Right cardiac atrium (tissue), 5 donors: ENCODE data around the gene LONP1. TPM values are rescaled to one million over a fixed set of nuclear protein-coding genes. Genes with fewer than 3 reads are reported as not detected.

Experiments
- ATAC-seq, 2 donors: fragments of 200-7000 bp; cut with Tn5 transposase; one replicate each; pipeline versions ENCODE4 v1.8.0 to v1.9.1; 2020; ENCODE audit warnings: moderate library complexity in 2 of 2, mild to moderate bottlenecking in 1 of 2
- DNase-seq, 3 donors: peaks; one replicate each; pipeline ENCODE4 v3.0.0-alpha.2; 2020
- H3K27ac ChIP-seq: one replicate; pipeline ENCODE4 v1.5.1; 2013; ENCODE audit warnings: mild to moderate bottlenecking, low read length, control low read depth, moderate library complexity
- H3K27me3 ChIP-seq: one replicate; pipeline ENCODE4 v1.6.1; 2013; ENCODE audit not compliant: control insufficient read depth, insufficient read depth
- H3K4me1 ChIP-seq: one replicate; pipeline ENCODE4 v1.6.1; 2013; ENCODE audit warnings: low read length; ENCODE audit not compliant: control insufficient read depth, insufficient read depth
- H3K4me3 ChIP-seq: one replicate; pipeline ENCODE4 v1.5.1; 2013; ENCODE audit warnings: low read length, control low read depth
- H3K9me3 ChIP-seq: one replicate; pipeline ENCODE4 v1.6.1; 2013; ENCODE audit warnings: low read length; ENCODE audit not compliant: control insufficient read depth
- WGBS: extraction: QIAGEN DNeasy Blood & Tissue Kit; methylation state at CpG from one replicate; pipeline ENCODE4 v1.1.7; 2013; 5-methylcytosine and 5-hydroxymethylcytosine counted together
- intact Hi-C, 4 donors: fragments of 100-400 bp; cut with DNase I; formaldehyde crosslinking; loops; one replicate each; pipeline versions ENCODE4 v1.11.0 to v1.14.0; 2022 to 2023
- polyA plus RNA-seq: library from polyadenylated mRNA; stranded (reverse); fragments of 200-250 nt; gene quantifications from one replicate; pipeline ENCODE4 v1.2.3, GENCODE V29; 2013
- total RNA-seq, 4 donors: library from RNA; stranded (reverse); fragmentation: NEBNext Ultra II Directional; extraction: Animal tissue kit (Norgen Biotek cat#: 25700); gene quantifications; one replicate each; pipeline ENCODE4 v1.2.1, GENCODE V29; 2021
- donor health status: healthy with polysubstance abuse.
- donor health status: DM: no; HTN: yes; CAD: no.
- donor health status: DM: no; HTN: no; CAD: no.
- donor health status: DM: no; HTN: yes; CAD: no; lungs with severe emphysema.
- donor health status: DM: yes; HTN: yes; CAD: no.

Gene LONP1
- total and polyA plus RNA-seq, 5 donors, result 55.4 to 66.2 (median 60.3) TPM

DNA sequence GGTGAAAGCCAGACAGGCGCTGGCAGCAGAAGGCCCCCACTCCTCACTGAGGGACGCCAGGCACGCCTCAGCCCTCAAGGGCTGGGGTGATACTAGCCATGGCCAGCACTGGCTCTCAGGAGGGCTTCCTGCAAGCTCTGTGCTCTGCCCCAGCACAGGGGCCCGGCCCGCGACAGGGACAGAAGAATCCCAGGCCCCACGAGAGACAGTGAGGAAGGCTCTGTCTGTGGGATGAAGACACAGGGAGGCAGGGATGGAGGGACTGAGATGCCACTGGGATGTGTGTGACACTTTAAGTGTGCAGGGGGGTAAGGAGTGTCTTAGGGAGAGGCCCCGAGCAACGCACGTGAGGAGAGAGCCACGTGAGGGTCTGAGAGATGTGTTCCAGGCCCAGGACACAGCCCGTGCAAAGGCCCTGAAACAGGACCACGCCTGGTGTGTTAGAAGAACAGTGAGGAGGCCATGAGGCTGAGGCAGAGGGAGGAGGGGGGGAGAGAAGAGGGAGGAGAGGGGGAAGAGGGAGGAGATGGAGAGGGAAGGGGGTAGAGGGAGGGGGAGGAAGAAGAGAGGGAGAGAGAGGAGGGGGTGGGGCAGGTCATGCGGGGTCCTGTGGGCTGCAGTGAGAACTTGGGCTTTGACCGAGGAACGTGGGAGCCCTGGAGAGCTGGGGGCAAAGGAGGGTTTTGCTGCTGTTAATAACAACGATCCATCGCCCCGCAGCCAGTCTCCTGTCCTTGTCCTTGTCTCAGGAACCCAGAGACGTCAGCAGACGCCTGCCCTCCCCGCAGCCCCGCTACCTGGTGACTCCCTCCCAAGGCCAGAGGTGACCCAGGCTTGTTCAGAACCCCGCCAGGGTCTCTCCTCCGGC, 22.7 kb downstream of the LONP1 start:
- Histone ChIP-seq H3K27me3 (no peaks in the 10 kb centered on the region), H3K27ac (no peak overlapping the region), H3K4me1 (peaks cover 2% of the 10 kb centered on the region), H3K9me3 (no peaks in the 10 kb centered on the region), H3K4me3 (no peak overlapping the region)
- DNase-seq (no peak), ATAC-seq (no peak)
- 75% methylated on average over 25 of the region's 25 CpGs for WGBS
- intact Hi-C loops, result no loop called here

DNA sequence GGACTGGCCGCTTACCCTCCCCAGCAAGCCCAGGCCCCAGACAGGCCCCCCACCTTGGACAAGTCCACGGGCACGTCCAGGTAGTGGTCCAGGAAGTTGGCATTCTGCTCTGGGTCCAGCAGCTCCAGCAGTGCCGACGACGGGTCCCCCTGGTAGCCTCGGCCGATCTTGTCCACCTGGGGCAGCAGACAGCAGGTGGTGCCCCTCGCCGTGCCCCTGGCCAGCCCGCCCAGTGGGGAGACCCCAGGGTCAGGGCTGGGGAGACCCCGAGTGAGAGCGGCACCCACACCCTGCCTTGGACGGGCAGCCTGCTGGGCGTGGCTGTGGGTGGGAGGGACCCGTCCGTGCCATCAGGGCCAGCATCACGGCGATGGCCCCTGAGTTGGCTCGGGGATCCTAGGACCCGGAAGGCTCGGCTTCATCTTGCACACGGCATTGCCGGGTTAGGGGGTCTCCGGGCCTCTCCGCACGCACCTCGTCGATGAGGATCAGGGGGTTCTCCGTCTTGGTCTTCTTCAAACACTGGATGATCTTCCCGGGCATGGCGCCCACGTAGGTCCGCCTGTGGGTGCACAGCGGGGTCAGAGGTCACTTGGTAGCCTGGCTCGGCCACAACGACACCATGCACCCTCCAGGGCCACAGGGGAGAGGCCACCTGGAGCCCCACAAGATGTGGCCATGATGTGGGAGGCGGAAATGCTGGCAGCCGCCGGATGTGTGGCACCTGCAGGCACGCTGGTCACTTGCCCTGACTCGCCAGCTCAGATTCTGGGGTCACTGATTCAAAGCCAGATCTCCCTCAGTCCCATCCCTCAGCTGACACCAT, 23.5 kb downstream of the LONP1 start:
- ATAC-seq (no peak), DNase-seq (no peak)
- no peaks in the 10 kb centered on the region for H3K27me3 ChIP-seq
- no peaks in the 10 kb centered on the region for H3K9me3 ChIP-seq
- H3K4me1 ChIP-seq, result peaks cover 7% of the 10 kb centered on the region
- no peak overlapping the region for H3K4me3 ChIP-seq
- H3K27ac ChIP-seq, result no peak overlapping the region
- intact Hi-C loops, result no loop called here
- 86% methylated on average over 42 of the region's 42 CpGs for WGBS

DNA sequence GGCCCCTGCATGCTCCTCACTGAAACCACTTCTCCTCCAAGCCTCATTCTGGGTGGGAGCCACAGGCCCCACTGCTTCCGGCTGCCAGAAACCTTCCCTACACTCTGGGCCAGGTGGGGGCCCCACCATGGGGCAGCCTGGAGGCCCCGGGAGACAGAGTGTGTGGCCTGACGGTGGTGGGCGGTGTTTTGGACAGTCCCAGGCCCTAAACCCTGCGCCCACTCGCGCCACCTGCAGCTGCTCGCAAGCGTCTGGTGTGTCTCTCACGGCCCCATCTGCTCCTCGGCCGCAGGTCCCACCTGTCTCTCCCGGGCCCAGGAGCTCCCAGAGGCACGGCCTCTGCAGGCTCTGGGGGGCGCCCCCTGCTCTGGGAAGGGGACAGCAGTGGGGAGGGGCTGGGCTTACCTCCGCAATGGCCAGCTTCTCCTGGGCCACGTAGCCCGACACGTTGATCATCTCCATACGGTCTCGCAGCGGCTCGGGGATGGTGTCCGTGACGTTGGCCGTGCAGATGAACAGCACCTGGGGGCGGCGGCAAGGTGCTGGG, 24.2 kb downstream of the LONP1 start:
- DNase-seq (peak in 1 of 3 donors; percentile 59), ATAC-seq (no peak)
- intact Hi-C loops, result no loop called here
- WGBS, result 81% methylated on average over 28 of the region's 28 CpGs
- H3K27ac ChIP-seq, result no peak overlapping the region
- peaks cover 7% of the 10 kb centered on the region for H3K4me1 ChIP-seq
- no peak overlapping the region for H3K4me3 ChIP-seq
- no peaks in the 10 kb centered on the region for H3K9me3 ChIP-seq
- no peaks in the 10 kb centered on the region for H3K27me3 ChIP-seq

DNA sequence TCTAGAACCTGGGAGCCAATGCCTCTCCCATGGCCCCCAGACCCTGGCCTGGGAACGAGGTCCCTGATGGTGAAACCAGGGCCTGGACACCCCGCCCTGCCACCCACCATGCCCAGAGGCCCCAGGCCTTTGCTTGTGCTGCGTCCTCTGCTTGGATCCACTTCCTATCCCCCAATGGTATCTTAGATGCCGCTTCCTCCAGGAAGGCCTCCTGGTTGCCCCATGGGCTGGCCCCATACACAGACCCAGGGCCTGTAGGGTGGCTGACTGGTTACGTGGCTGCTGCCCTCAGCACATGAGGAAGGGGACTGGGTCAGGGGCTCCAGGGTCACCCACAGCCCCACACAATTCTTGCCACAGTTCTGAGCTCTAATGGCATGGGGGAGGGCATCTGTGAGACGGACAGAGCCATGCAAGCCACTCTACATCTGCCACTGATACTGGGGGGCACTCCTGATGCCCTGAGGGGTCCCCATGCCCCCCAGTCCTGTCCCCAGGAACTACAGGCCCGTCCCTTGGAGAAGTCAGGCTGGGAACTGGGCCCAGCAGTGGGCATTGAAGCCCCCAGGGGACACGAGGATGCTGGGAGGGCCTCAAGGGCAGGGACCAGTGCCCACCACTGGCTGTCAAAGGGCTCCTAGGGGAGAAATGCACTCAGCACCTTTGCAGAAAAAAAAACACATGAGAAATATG, 24.8 kb downstream of the LONP1 start:
- DNase-seq (peak in 1 of 3 donors; percentile 27), ATAC-seq (no peak)
- H3K27ac ChIP-seq, result no peak overlapping the region
- peaks cover 7% of the 10 kb centered on the region for H3K4me1 ChIP-seq
- no peaks in the 10 kb centered on the region for H3K9me3 ChIP-seq
- H3K4me3 ChIP-seq, result no peak overlapping the region
- no peaks in the 10 kb centered on the region for H3K27me3 ChIP-seq
- intact Hi-C loops, result no loop called here
- WGBS, result 87% methylated on average over 8 of the region's 8 CpGs

DNA sequence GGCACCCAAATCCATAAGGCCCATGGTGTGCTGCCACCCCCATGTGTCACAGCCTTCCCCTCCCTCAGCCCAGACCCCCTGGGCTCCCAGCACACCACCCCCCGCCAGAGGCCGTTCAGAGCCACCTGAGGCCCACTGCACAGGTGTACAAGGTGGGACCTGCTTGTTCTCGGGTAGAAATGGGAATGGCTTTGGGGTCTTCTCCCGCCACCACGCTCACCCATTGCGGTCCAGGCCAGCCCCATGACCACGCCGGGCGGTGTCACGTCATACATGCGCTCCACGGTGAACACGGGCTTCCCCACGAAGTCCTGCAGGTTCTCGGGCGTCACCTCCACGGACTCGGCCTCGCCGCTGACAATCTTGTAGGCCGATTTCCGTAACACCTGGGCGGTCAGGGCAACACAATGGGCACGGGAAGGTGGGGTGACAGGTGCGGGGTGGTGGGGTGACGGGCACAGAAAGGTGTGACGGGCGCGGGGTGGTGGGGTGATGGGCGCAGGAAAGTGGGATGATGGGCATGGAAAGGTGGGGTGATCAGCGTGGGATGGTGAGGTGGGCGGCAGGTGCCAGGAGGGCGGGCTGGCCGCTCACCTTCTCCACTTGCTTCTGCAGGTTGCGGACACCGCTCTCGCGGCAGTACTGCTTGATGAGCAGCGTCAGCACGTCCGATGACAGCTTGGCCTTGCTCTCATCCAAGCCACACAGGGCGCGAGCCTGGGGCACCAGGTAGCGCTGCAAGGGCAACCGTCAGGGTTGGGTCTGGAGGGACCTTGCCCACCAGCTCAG, 25.6 kb downstream of the LONP1 start:
- intact Hi-C loops, result no loop called here
- DNase-seq (peak in 1 of 3 donors; percentile 64), ATAC-seq (no peak)
- Histone ChIP-seq H3K27me3 (no peaks in the 10 kb centered on the region), H3K27ac (no peak overlapping the region), H3K4me3 (no peak overlapping the region), H3K9me3 (no peaks in the 10 kb centered on the region), H3K4me1 (peaks cover 7% of the 10 kb centered on the region)
- 90% methylated on average over 45 of the region's 45 CpGs for WGBS

DNA sequence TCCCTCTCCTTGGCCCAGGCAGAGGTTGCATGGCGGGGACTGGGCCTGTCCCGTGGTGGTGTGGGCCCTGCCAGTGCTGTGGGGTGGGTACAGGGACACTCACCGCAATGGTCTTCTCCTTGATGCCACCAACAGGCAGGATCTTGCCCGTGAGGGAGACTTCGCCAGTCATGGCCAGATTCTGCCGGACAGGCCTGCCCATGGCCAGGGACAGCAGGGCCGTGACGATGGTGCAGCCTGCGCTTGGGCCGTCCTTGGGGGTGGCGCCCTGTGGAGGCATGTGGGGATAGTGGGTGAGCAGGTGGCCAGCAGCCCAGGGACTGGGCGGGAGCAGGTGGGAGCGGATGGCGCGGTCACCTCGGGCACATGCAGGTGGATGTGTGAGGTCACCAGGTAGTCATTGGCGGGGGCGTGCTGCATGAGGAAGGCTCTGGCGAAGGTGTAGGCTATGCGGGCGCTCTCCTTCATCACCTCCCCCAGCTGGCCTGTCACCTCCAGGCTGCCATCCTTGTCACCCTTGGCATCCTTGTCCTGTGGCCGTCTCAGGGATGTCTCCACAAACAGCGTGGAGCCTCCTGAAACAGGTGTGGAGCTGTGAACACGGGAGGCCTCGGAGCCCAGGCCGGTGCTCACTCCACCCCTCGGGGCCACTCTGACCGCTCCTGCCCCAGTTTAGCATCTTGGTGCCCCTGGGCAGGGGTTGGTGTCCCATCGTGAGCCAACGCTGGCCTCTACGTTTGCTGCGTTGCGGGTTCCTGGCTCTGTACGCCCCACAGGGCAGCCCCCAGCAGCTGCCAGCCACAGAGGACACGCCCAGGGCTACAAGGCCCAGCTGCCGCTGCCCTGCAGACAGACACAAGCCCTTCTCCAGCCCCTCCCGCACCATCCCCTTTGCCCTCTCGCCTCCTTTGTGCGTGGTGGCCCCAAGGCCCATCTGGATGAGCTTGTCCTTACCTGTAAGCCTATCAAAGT, 26.5 kb downstream of the LONP1 start:
- H3K27ac ChIP-seq, result no peak overlapping the region
- 84% methylated on average over 39 of the region's 39 CpGs for WGBS
- peak in 1 of 3 donors; percentile 64 for DNase-seq

DNA sequence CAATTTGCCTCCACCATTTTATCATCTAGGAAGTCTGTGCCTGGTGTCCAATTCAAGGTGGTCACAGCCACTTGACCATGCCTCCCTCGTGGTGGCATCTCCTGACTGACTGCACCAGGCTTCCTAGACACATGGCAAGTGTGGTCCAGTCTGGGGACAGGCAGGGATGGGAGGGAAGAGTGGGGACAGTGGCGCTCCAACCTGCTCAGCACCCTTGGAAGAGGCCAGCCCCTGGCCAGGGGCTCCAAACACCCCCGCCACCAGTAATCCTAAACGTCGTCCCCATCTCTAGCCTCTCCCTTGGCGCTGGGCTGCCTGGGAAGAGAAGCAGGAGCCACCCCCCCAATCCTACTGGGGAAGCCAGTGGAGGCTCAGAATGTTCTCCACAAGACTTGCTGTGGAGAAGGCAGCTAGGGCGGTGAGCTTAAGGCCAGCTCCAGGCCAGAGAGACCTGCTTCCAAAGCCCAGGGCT, 27.2 kb downstream of the LONP1 start:
- peaks cover 7% of the 10 kb centered on the region for H3K4me1 ChIP-seq
- ATAC-seq, result no peak
- DNase-seq, result peak in 1 of 3 donors; percentile 50
- H3K27me3 ChIP-seq, result no peaks in the 10 kb centered on the region
- no peak overlapping the region for H3K27ac ChIP-seq
- intact Hi-C loops, result no loop called here
- H3K4me3 ChIP-seq, result no peak overlapping the region
- H3K9me3 ChIP-seq, result no peaks in the 10 kb centered on the region
- 68% methylated on average over 7 of the region's 7 CpGs for WGBS

More for the DNA sequence above, 26.5 kb downstream of the LONP1 start:
- Histone ChIP-seq H3K9me3 (no peaks in the 10 kb centered on the region), H3K4me1 (peaks cover 7% of the 10 kb centered on the region), H3K4me3 (no peak overlapping the region), H3K27me3 (no peaks in the 10 kb centered on the region)
- ATAC-seq, result no peak
- intact Hi-C loops, result no loop called here

DNA sequence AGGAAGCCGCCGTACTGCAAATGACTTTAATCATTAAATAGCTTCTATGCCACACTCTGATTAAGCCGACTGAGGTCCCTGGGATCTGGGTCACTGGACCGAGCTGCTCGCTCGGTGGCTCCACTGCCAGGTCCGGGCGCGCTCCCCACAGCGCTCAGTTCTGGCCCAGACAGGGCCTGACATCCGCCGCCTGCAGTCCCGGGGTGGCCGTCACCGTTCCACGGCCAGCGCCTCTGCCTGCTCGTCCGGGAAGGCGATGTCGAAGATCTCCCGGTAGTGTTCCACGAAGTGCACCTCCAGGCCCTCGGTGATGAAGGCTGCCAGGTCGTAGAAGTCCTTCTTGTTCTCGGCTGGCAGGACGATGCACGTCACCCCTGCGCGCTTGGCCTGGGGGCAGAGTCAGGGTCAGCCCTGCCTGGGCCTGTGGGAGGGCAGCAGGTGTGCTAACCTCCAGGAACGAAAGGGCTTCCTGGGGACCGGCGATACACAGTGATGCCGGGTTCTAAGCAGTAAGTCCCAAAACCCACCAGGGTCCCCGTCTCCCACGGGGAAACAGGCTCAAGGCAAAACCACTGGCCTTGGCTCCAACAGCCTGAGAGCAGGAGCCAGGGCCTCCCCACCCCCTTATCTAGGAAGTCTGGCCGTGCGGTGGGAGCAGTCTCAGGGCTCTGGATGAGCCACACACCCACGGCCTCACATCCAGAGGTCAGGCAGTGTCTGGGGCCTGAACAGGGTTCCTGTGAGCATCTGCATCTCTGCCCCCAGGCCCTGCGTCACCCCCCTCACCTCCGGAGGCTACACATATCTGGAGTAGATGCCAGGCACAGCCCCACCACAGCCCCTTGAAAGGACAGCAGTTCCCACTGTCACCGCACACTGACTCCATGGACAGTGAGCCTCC, 27.9 kb downstream of the LONP1 start:
- peaks cover 7% of the 10 kb centered on the region for H3K4me1 ChIP-seq
- peak in 2 of 3 donors; percentile 65 to 69 for DNase-seq

More for the DNA sequence above, 27.9 kb downstream of the LONP1 start:
- Histone ChIP-seq H3K4me3 (no peak overlapping the region), H3K9me3 (no peaks in the 10 kb centered on the region), H3K27me3 (no peaks in the 10 kb centered on the region), H3K27ac (no peak overlapping the region)
- WGBS, result 48% methylated on average over 42 of the region's 42 CpGs
- no peak for ATAC-seq
- intact Hi-C loops, result no loop called here
